Gastrocnemius medialis (tissue), 4 donors: ENCODE results near the gene SMIM28.

Experiments
- CTCF ChIP-seq, 5 experiments: fragments of 450-650 bp in 3 of 5; fragments of 200-600 bp in 2 of 5; sonication (generic) in 2 of 5; IDR thresholded peaks in 4 of 5; conservative IDR thresholded peaks in 1 of 5; 1 replicate in 4 of 5; 2 replicates in 1 of 5; pipeline ENCODE4 v1.5.1; 2016 to 2019; ENCODE audit warnings: antibody characterized with exemption in 5 of 5, mild to moderate bottlenecking in 3 of 5, moderate library complexity in 3 of 5
- POLR2A ChIP-seq, 2 donors: fragments of 450-650 bp; IDR thresholded peaks; one replicate each; pipeline ENCODE4 v1.6.1; 2017; ENCODE audit warnings: antibody characterized with exemption in 2 of 2, mild to moderate bottlenecking in 2 of 2, moderate library complexity in 2 of 2

GRCh38 chr6:138422861-138423260, 45.2 kb downstream of the SMIM28 start:
- TF ChIP-seq POLR2A (IDR thresholded peaks at IDR 0.05) (no peak), CTCF (IDR thresholded peaks at IDR 0.05 in 4 of 5, conservative IDR thresholded peaks at IDR 0.05 in 1 of 5) (no peak)
